ENCODE results near the gene CPZ.

- TF ChIP-seq CTCF (IDR thresholded peaks at IDR 0.05) = no peak
- no peak for TF ChIP-seq POLR2A (IDR thresholded peaks at IDR 0.05)
Observed at GRCh38 chr4:8639777-8640720, 47.5 kb downstream of the CPZ start.

Measured in thyroid gland (tissue), 4 donors.